Stimulated activated CD4-positive, alpha-beta T cell treated with anti-CD3 and anti-CD28 coated beads, Interleukin-1b, Interleukin-23, amount 100 ng/mL, for 48 hours (primary cell): ENCODE data around the gene KRTAP5-7.
"Not testable (repeated sequence)": the region's sequence is repeated elsewhere in the genome, so short reads cannot be mapped to it uniquely, and the experiment has no call there.

Experiments used
- DNase-seq: peaks from one replicate; pipeline ENCODE4 v3.0.0-alpha.2; 2020

The KRTAP5-7 gene, protein sequence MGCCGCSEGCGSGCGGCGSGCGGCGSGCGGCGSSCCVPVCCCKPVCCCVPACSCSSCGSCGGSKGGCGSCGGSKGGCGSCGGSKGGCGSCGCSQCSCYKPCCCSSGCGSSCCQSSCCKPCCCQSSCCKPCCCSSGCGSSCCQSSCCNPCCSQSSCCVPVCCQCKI

DNA sequence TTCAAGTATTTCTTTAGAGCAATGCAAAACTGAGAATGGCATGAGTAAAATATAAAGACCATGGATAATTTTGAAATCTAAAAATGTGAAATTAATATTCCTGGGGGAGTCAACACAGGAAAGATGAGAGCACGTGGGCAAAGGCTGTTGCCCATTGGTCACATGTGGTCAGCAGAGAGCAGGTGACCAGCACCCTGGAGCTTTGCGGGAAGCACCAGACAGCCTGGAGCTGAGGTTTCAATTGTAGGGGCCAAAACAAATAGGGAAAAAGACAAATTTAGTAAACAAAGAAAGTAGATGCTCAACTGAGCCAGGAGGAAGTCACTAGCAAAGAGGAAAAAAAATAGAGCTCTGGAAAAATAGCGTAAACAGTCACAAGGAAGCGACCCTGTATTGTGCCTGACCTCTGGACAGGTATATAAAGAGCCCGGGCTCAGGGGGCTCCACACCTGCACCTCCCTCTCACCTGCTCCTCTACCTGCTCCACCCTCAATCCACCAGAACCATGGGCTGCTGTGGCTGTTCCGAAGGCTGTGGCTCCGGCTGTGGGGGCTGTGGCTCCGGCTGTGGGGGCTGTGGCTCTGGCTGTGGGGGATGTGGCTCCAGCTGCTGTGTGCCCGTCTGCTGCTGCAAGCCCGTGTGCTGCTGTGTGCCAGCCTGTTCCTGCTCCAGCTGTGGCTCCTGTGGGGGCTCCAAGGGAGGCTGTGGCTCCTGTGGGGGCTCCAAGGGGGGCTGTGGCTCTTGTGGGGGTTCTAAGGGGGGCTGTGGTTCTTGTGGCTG lies at the start of gene KRTAP5-7:
Gene KRTAP5-7, plus strand, starts transcription at position 472 of the 780 bp plus-strand sequence. Its CDS starts 34 bp downstream, at position 506.
- not testable (repeated sequence) for DNase-seq

DNA sequence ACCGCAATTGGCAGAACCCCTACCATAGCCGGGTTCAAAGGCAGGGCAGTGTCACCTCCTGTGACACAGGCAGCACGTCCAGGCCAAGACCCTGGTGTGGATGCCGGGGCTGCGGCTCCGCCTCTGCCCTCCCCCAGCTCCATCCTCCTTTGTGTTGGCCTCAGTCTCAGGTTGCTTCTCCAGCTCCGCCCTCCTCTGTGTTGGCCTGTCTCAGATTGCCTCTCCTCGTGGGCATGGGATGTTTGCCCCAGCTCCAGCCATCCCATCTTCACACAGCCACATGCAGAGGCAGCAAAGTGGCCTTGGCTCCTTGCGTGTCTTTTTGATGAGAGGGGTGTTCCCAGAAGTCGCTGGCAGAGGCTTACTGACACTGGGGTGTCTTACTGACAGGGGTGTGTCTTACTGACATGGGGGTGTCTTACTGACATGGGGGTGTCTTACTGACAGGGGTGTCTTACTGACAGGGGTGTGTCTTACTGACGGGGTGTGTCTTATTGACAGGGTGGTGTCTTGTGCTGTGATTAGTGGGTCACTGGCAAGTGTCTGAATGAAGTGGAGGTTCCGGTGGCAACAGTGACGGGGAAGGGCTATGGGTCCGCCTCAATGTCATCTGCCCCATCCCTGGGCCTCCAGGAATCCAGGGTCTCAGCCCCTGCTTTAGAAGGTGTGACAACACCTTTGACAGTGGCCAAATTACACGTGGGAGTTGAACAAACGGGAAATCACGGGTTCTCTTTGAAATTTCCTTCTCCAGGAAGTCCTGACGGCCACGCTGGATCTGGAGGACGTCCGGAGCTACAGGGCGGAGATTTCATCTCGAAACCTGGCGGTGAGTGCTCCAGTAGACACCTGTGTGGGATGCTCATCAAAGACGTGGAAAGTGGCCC lies 49.2 kb upstream of the KRTAP5-7 start:
- no peak for DNase-seq

DNA sequence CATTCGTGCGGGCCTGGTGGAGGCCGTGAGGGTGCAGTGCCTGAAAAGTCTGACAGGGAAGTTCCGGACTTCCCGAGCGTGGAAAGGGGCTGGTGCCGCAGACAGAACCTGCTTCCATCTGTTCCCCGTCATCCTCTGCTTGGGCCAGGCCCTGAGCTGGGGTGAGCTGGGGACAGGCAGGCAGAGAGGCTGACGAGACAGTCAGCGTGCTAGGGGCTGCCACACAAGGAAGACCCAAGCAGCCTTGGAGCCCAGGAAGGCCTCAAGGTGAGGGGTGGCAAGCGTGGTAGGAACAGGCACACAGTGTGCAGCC lies 48.6 kb upstream of the KRTAP5-7 start:
- DNase-seq = no peak

DNA sequence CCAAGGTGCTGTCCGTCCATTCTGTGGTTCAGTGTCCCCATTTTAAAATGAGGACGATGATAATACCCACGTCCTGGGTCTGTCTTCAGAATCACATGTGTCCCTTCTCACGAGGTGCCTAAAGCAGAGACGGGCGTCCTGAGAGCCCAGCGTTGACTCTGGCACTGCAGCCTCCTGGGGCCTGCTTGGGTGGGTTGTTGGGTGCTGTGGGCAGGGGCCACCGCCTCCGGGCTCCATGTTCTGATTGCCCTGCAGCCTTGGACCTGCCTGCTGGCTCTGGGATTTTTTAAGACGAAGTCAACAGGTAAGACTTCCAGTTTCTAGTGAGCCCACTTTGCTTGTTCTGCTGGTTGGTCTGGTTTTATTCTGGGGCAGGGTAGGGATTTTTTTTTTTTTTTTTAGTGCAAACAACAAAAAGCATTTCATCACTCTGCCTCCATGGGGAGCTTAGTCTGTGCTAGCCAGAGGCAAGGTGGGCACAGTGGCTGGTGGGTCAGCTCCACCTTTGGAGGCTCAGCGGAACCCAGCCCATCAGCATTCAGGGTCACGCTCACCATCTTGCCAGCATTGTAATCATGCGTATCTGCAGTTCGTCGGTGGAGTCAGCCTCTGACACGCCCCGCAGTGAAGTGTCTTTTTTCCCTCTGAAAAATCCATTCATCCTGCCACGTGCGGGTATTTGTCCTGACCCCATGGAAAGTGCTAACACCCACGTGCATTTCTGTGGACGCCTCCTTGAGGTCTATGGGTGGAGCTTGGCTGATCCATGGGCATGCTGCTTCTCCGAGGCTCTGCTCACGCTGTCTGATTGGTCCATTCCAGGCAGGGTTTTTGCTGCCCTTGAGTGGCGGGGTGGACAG lies 45.7 kb upstream of the KRTAP5-7 start:
- DNase-seq = no peak

DNA sequence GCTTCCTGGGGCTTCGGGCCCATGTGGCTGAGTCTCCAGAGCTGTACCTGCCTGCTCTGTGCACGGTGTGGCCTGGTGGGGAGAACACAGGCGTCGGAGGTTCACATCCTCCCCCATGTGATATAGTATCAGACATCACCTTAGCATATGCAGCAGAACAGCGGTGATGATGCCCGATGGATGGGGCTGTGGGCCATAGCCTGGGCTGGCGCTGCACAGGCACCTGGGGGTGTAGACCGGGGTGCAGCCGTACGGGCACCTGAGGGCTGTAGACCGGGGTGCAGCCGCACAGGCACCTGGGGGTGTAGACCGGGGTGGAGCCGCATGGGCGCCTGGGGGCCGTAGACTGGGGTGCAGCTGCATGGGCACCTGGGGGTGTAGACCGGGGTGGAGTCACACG lies 44.9 kb upstream of the KRTAP5-7 start:
- no peak for DNase-seq

DNA sequence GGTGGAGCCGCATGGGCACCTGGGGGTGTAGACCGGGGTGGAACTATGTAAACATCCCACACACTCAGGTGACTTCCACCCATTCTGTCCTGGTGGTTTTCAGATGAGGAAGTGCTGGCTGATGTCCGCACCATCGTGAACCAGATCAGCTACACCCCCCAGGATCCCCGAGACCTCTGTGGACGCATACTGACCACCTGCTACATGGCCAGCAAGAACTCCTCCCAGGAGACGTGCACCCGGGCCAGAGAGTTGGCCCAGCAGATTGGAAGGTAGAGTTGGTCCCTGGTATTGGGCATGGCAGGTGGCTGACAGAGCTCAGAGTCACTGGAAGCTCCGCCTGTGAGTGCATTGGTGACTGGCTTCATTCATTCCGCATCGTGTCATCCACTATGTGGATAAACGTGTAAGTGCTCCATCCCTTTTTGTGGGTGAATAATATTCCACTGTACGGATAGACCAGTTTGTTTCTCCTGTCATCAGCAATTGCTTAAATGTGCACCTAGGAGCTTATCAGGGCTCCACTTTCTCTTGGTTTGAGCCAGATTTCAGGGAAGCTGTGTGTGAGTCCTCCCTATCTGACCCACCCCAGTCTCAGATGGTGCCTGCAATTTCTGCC lies 44.2 kb upstream of the KRTAP5-7 start:
- DNase-seq = no peak

DNA sequence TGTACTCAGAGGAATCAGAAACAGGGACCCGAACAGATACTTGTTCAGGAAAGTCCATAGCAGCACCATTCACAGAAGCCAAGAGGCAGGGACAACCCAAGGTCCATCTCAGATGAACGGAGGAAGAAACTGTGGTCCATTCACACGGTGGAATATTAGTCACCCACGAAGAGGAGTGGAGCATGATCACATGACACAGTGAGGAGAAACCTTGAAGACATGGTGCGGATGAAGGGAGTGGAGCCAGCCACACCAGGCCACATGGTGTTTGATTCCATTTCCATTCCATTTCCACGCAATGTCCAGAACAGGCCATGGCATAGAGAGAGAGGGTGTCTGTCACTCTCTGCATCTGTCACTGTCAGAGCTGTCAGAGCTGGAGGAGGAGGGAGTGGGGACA lies 43.4 kb upstream of the KRTAP5-7 start:
- DNase-seq = no peak

DNA sequence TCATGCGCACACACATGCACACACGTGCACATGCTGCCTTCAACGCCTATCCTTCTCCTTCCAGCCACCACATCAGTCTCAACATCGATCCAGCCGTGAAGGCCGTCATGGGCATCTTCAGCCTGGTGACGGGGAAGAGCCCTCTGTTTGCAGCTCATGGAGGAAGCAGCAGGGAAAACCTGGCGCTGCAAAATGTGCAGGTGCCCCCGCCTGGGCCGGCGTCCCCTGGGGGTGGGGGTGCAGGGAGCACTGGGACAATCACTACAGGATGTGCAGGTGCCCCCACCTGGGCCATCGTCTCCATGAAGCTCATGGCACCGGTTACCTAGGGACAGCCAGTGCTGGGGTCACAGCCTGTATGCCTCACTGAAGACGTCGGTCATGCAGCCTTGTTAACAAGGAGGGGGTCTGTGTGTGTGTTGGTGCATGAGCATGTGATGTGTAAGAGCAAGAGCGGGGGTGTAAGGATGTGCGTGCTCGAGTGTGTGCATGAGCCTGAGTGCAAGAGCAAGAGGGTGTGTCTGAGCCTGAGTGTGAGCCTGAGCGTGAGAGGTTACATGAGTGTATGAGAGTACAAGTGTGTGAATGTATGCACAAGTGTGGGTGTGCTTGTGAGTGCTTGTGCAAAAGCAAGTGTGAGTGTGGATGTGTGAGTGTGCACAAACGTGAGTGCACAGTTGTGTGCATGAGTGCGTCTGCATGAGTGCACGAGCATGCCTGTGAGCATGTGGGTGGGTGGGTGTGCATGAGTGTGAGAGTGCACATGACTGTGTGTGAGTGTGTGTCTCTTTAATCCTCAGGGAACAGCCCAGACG lies 42.6 kb upstream of the KRTAP5-7 start:
- DNase-seq = no peak

DNA sequence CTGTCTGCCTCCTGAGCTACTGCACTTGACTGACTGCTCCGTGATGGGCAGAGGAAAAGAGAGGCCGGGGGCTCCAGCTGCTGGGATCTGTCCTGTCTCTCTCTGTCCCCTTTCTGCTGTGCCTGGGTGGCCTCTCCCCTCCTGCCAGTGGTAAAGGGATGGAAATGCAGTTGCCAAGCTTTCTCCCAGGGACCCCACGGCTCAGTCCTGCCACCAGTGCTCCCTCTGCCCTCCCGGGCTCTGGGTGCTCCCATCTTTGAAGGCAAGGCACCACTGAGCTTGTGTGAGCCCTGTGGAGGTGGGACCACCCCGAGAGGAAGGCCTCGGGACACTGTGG lies 42.0 kb upstream of the KRTAP5-7 start:
- no peak for DNase-seq

DNA sequence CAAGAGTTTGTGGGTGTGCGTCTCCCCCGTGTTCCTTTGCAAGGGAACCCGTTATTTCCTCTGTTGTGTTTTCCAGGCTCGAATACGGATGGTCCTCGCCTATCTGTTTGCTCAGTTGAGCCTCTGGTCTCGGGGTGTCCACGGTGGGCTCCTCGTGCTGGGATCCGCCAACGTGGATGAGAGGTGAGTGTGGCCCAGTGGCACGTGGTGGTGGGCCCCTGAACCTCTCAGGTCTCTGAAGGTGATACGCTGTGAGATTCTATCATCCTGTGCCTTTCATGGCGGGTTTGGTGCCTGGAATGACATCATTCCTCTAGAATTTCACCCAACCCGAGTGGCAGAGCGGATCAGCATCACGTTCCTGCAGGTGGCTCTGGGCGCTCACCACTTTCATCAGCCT lies 41.6 kb upstream of the KRTAP5-7 start:
- no peak for DNase-seq

DNA sequence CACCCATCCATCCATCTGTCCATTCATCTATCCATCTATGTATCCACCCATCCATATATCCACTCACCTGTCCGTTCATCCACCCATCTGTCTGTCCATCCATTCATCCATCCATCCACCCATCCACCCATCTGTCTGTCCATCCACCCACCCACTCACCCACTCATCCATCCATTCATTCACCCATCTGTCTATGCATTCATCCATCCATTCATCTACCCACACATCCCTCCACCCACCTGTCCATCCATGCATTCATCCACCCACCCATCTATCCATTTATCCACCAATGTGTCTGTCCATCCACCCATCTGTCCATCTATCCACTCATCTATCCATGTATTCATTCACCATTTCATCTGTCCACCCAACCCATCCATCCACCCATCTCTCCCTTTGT lies 40.7 kb upstream of the KRTAP5-7 start:
- DNase-seq = no peak

DNA sequence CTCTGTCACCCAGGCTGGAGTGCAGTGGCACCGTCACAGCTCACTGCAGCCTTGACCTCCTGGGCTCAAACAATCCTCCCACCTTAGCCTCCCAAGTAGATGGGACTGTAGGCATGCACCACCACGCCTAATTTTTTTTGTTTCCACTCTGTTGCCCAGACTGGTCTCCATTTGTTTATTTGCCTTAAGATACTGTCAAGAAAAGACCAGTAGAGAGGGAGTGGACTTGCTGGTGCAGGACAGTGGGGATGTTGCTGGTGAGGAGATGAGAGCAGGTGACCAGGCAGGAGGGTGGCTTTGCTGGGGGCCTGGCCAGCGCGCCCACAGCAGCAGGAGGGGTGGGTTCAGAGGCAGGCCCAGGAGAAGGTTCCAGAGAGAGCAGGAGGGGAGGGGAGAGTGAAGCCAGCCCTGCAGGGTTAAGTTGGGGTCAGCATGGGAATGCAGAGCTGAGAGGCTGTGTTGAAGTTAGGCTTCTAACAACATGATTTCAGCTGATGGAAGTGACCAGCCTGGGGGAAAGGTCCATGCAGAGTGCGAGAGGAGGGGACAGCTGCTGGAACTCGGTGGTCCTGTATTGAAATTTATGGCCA lies 38.3 kb upstream of the KRTAP5-7 start:
- DNase-seq = no peak

DNA sequence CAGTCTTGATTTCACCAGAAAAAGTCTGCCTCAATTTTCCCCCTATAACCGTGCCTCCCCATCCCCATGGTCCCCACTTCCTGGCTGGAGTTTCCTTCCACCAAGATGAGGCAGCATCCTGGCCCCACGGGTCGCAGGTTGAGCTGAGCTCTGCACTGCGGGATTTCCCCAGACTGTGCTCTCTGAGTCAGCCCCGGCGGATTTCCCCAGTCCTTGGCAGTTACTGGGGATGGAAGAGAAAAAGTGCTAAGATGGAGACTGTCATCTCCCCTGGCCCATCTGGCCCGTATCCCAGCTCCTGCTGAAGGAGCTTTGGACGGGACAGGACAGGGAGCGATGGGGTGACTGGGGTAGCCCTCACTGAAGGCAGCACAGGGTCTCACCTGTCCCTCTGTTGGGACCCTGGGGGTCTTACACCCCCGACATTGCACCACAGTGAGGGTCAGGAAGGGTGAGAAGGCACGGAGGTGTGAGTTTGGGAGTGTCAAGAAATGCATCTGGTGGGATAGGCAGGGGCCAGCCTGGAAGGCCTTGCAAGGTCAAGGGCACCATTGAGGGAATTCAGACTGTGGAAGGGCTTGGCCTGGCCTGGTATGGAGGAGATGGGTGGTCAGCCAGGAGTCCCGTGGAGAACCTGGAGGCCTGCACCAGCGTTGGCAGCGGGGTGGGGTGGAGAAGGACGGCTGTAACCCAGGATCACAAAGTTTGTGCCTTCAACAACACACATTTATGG lies 37.6 kb upstream of the KRTAP5-7 start:
- peak; percentile 72 for DNase-seq

DNA sequence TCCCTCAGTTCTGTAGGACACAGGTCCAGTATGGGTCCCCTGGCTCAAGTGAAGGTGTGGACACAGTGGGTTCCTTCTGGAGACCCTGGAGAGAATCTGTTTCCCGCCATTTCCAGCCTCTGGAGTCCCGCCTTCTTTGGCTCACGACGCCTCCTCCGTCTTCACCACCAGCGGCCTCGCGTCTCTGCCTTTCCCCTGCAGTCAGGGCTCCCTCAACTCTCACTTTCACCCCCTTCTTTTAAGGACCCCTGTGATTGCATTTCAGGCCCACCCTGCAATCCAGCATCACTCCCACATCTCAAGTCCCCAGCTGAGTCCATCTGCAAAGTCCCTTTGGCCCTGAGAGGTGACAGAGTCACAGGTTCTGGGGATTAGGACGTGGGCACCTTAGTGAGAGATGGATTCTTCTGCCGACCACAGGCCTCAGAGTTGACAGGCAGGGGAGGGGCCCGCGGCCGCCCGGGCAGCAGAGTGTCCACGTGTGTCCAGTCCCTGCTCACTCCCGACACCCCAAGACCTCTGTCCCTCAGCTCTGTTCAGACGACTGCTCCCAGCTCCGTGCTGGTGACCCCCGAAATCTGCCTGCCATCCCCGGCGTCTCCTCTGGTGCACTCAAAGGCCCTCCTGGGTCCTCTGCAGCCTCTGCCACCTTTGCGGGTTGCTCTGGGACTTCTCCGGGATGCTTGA lies 36.9 kb upstream of the KRTAP5-7 start:
- no peak for DNase-seq

DNA sequence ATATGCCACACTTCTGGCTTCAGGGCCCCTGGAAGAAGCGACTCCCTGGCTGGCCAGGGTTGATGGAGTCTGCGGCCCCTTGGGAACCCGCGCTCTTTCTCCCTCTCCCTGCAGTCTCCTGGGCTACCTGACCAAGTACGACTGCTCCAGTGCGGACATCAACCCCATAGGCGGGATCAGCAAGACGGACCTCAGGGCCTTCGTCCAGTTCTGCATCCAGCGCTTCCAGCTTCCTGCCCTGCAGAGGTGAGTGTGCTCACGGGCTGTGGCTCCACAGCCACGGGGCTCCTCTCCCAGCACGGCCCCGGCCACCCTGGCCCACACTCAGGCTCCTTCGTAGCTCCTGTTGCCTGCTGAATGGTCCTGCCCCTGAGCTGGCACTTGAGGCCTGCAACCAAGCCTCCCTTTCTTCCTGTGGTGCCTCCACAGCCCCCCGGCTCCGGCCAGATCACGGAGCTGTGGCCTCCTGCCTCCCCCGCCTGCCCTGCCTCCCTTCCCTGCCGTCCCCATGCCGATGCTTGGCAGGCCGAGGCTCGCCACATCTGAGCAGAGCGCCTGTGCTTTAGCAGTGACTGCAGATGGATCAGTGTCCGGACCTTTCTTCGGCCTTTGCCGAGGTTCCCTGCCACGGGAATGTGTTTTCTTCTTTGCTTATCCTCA lies 36.2 kb upstream of the KRTAP5-7 start:
- DNase-seq = no peak

DNA sequence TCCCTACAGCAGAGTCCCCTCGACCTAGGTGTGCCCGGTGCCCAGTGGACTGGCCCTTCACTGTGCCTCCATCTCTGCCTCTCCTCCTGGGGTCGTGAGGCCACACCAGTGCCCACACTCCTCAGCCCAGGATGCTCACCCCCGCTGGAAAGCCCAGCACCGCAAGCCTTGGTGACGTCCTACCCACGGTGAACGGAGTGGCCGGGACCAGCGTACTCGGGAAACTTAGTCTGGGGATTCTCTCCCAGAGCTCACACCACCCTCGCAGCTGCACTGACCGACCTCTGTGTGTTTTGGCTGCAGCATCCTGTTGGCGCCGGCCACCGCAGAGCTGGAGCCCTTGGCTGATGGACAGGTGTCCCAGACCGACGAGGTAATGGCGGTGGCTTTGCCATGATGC lies 35.5 kb upstream of the KRTAP5-7 start:
- DNase-seq = no peak

DNA sequence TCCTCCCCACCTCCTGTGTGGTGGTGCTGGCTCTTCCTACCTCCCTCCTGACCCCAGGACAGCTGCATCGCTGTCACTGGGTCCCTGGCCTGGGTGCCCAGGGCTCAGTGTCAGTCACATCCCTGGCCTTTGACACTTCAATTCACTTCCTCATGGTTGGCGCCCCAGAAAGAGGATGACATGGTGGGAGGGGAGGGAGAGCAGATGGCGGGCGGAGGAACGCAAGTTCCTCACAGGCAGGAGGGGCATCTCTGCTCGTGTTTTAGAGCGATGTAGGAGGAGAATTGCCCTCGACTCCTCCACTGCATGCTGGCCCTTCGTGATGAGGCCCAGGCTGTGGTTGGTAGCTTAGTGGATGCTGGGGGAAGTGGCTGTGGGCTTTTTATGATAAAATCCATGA lies 35.1 kb upstream of the KRTAP5-7 start:
- DNase-seq = no peak

DNA sequence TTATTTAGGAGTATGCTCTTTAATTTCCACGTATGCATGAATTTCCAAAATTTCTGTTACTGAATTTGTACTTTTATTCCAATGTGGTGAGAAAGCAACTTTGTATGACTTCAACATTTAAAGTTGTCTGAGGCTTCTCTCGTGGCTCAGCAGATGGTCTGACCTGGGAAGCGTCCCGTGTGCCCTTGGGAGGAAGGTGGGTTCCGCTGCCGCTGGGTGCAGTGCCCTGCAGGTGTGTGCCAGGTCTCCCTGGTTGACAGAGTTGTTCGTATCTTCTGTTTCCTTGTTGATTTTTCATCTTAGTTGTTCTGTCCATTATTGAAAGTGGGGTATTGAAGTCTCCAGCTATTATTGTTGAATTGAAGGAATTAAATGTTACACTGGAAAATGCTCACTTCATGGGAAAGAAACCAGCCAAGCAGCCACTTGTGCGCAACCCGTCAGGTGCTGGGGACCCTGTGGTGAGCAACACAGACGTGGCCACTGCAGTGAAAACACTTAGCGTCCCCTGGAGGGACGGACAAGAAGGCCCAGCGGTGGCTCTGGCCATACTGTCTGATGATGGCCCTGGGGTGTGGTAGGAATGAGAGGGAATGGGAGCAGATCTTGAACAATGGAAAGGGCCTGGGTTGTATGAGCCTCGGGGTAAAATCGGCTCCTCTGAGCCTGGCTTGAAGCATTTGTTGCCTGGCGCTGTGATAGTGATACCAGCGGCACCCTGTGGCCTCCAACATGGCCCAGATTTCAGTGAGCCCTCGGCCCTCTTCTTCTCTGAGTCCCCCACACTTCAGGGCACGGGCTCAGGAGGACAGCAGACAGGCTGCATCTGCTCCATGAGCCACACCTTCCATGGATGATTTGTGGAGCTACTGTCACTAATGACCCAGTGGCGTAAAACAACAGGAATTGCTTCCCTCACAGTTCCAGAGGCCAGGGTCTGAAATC lies 31.5 kb upstream of the KRTAP5-7 start:
- DNase-seq = no peak
